ENCODE measurements around the gene BIRC2. TPM values are rescaled to one million over a fixed set of nuclear protein-coding genes. Genes with fewer than 3 reads are reported as not detected.
A peak's percentile ranks its signal among the peaks of the same experiment; 100 is the strongest.

The BIRC2 gene
- total RNA-seq, 1 experiment from 2014 or later: 65.9 TPM

GRCh38 chr11:102399189-102399588 lies 52.2 kb downstream of the BIRC2 start:
- no peak for DNase-seq (ENCODE audit: low read depth)

- DNase-seq (ENCODE audit: low read depth): no peak
Observed at GRCh38 chr11:102400603-102401002, 53.6 kb downstream of the BIRC2 start.

GRCh38 chr11:102401905-102402304 lies 54.9 kb downstream of the BIRC2 start:
- DNase-seq (ENCODE audit: low read depth): no peak

- no peak for DNase-seq (ENCODE audit: low read depth)
Observed at GRCh38 chr11:102402548-102402947, 55.5 kb downstream of the BIRC2 start.

DNA sequence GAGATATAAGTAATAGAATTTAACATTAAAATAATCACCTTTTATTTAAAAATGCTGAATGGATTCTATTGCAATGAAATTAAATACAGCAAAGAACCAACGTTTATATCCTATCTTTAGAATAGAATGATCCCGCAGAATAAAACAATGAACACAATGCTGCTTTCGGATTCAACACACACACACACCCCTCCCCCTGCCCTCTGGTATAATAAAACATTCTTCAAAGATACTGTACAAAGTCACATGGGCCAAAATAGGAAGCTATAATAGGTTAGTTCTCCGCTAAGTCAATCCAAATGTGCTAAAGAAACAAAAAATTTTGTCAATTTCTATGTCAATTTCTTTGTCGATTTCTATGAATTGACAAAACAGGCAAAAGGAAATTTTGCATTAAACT lies 58.5 kb downstream of the BIRC2 start:
- no peak for DNase-seq (ENCODE audit: low read depth)

DNA sequence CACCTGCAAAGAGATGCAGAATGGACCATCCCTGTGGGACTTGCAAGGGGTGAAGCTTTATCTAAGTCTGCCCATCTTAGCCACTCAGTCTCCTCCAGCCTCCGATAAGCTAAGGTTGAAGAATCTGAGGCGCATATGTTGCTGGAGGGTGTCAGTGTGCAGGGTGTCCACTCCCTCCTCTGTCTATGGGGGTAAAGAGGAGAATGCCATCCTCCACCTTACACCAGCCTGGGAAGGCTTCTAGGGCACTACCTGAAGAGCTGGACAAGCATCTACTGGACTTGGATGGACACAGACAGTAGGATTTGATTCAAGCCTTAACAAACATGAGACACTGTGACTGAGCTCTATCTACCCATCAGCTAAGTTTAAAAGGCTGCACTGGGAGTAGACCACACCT lies 59.1 kb downstream of the BIRC2 start:
- no peak for DNase-seq (ENCODE audit: low read depth)

DNA sequence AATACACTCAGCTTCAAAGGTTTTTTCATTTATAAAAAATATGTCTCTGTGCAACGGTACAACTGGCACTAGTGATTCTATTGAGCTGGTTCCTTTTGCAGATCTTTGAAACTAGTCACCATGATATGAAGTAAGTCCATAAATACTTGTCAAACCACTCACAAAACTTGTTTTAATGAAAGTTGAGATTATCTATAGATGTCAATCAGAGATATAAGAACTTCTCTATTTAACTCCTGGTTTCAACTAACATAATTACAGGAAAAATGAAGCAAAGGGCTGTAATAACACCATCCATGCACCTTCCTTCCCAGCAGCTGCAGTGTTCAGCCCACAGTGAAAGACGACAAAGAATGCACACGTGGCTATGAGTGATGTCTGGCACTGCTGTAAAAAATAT lies 60.9 kb downstream of the BIRC2 start:
- DNase-seq (ENCODE audit: low read depth): peak; percentile 27

GRCh38 chr11:102408339-102408738 lies 61.3 kb downstream of the BIRC2 start:
- no peak for DNase-seq (ENCODE audit: low read depth)

DNA sequence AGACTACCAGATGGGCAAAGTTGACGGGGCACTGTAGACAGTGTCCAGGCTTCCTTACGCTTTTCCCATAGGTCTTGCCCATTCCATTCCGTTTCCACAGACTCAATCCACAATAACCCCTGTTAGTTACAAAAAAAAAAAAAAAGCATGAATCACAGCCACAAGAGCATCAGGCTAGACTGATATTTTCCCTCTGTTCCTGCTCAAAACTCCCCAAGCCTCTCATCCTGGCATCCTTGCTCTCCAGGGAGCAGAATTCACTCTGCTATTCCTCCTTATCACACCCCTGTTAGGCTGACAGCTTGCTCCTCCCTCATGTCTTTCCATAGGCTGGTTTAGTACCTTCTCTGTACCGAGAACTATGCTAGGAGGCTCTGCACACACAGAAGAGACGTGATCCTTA lies 63.4 kb downstream of the BIRC2 start:
- peak; percentile 77 for DNase-seq (ENCODE audit: low read depth)

GRCh38 chr11:102411142-102411541 lies 64.1 kb downstream of the BIRC2 start:
- DNase-seq (ENCODE audit: low read depth): no peak

DNA sequence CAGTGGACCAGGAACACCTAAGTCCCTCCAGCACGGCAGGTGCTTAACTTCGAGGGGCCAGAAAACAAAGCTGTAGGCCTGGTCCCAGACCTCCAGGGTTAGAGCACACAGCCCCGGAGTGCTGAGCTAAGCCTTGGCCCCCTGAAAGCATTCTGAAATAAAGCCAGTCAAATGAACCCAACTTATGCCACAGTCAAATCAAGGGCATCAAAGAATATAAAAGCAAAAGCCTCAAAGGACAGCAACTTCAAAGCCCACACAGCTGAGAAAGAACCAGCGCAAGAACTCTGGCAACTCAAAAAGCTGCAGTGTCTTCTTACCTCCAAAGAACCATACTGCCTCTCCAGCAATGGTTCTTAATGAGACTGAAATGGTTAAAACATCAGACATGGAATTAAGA lies 66.5 kb downstream of the BIRC2 start:
- no peak for DNase-seq (ENCODE audit: low read depth)

DNA sequence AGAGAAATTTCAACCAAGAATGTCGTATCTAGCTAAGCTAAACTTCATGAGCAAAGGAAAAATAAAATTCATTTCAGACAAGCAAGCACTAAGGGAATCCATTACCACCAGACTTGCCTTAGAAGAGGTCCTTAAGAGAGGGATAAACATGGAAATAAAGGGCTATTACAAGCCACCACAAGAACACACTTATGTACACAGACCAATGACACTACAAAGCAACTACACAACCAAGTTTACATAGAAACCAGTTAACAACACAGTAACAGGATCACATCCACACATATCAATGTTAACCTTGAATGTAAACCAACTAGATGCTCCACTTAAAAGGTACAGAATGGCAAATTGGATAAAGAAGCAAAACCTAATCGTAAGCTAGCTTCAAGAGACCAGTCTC lies 67.5 kb downstream of the BIRC2 start:
- no peak for DNase-seq (ENCODE audit: low read depth)

DNA sequence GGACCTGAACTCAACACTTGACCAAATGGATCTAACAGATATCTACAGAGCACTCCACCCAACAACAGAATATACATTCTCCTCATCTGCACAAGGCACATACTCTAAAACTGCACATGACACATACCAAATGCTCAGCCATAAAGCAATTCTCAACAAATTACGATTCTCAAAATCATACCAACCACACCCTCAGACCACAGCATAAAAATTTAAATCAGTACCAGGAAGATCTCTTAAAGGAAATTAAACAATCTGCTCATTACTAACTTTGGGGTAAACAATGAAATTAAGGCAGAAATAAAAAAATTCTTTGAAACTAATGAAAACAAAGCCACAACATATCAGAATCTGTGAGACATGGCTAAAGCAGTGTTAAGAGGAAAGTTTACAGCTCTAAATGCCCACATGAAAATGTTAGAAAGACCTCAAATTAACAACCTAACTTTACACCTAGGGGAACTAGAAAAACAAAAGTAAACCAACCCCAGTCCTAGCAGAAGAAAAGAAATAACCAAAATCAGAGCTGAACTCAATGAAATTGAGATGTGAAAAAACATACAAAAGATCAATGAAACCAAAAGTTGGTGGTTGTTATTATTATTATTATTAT lies 68.4 kb downstream of the BIRC2 start:
- DNase-seq (ENCODE audit: low read depth): no peak

GRCh38 chr11:102416976-102417375 lies 70.0 kb downstream of the BIRC2 start:
- DNase-seq (ENCODE audit: low read depth): no peak

GRCh38 chr11:102419181-102419580 lies 72.2 kb downstream of the BIRC2 start:
- no peak for DNase-seq (ENCODE audit: low read depth)

DNA sequence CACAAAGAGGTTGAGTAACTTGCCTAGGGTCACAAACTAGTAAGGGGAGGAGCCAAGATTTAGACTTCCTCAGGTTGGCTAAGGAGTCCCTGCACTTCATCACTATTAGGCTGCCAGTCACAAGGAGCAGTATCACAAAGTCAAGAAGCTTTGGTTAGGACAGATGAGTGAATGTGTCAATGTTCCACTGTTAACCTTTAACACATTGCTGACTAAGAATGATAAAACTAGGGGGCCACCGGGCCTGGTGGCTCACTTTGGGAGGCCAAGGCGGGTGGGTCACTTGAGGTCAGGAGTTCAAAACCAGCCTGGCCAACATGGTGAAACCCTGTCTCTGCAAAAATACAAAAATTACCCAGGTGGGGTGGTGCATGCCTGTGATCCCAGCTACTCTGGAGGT lies 73.5 kb downstream of the BIRC2 start:
- no peak for DNase-seq (ENCODE audit: low read depth)

GRCh38 chr11:102421261-102421660 lies 74.2 kb downstream of the BIRC2 start:
- peak; percentile 98 for DNase-seq (ENCODE audit: low read depth)

DNA sequence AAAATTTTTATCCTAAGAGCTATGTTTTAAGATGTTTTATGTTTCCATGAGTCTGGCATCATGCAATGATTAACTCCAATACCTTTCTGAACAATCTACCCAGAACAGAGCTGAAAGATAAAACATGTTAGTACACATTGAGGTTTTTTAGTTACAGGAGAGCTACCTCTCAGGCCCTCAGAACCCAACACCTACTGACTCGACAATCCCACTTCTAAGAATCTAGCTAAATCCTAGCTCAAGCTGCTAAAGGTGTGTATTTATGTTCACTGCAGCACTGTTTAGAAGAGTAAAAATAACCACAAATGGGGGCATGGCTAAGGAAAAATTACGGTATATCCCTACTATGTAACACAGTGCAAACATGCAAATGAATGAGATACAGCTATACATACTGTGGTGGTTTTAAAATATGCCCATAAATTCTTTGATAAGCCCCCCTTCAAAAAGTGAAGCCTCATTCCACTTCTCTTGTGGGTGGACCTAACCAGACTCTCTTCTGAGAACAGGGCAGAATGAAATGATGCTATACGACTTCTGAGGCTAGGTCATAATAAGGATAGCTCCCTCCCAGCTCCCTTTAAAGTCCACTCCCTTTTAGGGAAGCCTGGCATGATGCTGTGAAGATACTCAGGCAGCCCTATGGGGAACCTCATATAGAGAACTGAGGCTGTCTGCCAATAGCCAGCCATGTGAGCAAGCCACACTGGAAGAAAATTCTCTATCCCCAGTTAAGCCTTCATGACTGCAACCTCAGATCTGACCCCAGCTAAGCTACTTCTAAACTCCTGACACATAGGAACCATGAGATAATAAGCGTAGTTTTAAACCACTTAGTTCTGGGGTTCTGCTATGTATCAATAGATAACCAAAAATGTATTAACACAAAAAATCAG lies 76.1 kb downstream of the BIRC2 start:
- DNase-seq (ENCODE audit: low read depth): no peak

GRCh38 chr11:102423936-102424335 lies 76.9 kb downstream of the BIRC2 start:
- DNase-seq (ENCODE audit: low read depth): no peak

- no peak for DNase-seq (ENCODE audit: low read depth)
Observed at GRCh38 chr11:102426000-102426399, 79.0 kb downstream of the BIRC2 start.

DNA sequence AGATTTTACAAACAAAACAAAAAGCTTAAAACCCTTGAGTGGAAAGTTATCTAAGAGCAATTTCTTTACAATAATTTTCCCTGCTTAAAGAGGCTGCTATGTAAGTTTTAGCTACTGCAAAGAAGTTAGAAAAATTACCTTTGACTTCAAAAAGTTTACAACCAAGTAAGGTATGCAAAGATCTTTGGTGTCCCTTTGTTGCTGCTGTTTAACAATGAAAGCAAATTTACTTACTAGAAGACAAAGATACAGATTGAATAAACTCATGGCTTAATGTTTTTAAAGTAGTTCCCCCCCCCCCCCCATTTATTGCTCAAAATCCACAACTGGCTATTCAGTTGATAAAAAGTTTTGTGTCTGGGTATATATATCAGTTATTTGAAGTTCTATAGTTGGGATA lies 79.6 kb downstream of the BIRC2 start:
- no peak for DNase-seq (ENCODE audit: low read depth)

DNA sequence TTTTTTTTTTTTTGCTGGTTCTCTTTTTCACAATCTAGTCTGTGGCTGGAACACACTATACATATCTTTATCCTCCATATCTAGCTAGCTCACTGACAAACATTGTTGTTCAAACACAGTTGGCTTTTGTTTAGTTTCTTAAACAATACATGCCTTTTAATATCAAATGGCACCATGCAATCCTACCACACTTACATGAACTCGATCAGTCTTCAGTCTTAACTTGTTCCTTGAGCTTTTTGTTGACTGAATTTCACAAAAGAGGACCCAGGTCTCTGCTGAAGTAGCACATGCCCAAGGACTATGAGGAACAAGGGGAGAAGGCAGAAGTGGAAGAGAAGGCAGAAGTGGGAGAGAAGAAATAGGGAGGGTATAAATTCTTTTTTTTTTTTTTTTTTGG lies 80.1 kb downstream of the BIRC2 start:
- no peak for DNase-seq (ENCODE audit: low read depth)
